ENCODE data around the gene THSD8.
A peak's percentile ranks its signal among the peaks of the same experiment; 100 is the strongest.
"Not testable (repeated sequence)": the region's sequence is repeated elsewhere in the genome, so short reads cannot be mapped to it uniquely, and the experiment has no call there.

The THSD8 gene

DNA sequence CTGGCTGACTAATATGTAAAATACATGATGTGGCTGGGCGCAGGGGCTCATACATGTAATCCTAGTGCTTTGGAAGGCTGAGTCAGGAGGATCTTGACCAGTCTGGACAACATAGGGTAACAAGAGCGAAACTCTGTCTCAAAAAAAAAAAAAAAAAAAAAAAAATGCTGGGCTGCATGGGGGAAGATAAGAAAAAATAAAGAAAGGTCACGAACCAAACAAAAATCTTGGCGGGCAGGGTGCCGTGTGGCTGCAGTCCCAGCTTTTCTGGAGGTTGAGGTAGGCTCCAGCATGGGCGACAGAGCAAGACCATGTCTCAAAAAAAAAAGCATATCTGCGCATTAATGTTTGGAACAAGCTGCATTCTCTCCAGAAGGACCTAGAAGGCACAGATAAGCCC lies 13.2 kb downstream of the THSD8 start:
- no peak overlapping the region for H3K4me3 ChIP-seq (ENCODE audit: low read length)
- DNase-seq (ENCODE audit: low read depth) = no peak
- TF ChIP-seq CTCF (conservative IDR thresholded peaks at IDR 0.05; ENCODE audit: low read length) = no peak

DNA sequence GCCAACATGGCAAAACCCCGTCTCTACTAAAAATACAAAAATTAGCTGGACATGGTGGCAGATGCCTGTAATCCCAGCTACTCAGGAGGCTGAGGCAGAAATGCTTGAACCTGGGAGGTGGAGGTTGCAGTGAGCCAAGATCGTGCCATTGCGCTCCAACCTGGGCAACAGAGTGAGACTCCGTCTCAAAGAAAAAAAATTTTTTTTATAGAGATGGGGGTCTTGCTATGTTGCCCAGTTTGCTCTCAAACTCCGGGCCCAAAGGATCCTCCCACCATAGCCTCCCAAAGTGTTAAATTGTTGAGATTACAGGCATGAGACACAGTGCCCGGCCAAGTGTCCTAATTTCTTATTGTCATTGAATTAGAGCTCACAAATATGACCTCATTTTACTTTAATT lies 15.3 kb downstream of the THSD8 start:
- not testable (repeated sequence) for DNase-seq (ENCODE audit: low read depth); H3K4me3 ChIP-seq (ENCODE audit: low read length)

DNA sequence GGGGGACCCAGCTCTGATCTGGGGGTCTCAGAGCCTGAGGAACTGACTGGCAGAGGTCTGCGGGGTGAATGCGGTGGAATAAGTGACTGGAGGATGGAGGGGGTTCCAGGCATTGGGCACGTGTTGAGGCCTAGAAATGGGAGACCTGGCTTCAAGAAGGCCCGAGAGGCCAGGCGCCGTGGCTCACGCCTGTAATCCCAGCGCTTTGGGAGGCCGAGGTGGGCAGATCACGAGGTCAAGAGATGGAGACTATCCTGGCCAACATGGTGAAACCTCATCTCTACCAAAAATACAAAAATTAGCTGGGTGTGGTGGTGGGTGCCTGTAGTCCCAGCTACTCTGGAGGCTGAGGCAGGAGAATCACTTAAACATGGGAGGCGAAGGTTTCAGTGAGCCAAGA lies 15.9 kb downstream of the THSD8 start:
- not testable (repeated sequence) for H3K4me3 ChIP-seq (ENCODE audit: low read length); DNase-seq (ENCODE audit: low read depth)

- TF ChIP-seq CTCF (conservative IDR thresholded peaks at IDR 0.05; ENCODE audit: low read length) = no peak
- no peak for DNase-seq (ENCODE audit: low read depth)
- no peak overlapping the region for H3K4me3 ChIP-seq (ENCODE audit: low read length)
Observed at GRCh38 chr19:12821761-12822160, 19.9 kb downstream of the THSD8 start.

- H3K4me3 ChIP-seq (ENCODE audit: low read length) = no peak overlapping the region
- peak; percentile 32 for DNase-seq (ENCODE audit: low read depth)
- peak; percentile 17; the same call in 1 of the 2 replicates for TF ChIP-seq CTCF (conservative IDR thresholded peaks at IDR 0.05; ENCODE audit: low read length)
Observed at GRCh38 chr19:12825254-12826131, 23.6 kb downstream of the THSD8 start.

DNA sequence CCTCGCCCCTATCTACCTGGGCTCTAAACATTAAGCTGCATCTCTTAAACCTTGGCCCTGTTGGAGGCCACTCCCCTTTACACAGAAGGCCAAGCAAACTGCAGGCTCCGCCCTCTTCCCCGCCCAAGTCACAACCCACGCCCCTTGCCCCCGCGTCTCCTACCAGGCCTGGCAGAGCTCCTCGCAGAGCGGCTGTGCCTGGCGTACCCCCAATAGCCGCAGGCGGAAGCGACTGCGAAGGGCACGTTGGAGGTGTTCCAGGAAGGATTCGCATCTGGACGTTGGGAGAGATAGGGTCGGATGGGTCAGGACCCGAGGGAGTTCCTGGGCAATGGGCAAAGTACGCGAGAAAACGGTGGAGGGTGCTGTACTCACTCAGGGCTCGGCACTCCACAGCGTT lies 26.6 kb downstream of the THSD8 start:
- TF ChIP-seq CTCF (conservative IDR thresholded peaks at IDR 0.05; ENCODE audit: low read length) = no peak
- H3K4me3 ChIP-seq (ENCODE audit: low read length) = no peak overlapping the region
- DNase-seq (ENCODE audit: low read depth) = no peak

DNA sequence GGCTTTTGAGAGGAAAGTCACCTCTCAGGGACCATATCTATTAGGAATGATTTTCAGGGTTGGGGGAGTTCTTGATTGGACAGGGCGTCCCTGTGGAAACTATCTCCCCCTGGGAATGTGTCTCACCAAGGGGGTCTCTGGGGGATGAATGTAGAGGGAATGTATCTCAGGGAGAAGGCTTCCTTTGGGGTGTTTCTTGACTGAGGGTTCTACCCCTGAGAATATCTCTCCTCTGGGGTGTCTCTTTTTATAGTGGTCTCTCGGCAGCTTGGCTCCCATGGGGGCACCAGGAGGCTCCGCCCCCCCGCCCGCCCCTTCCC lies 31.5 kb downstream of the THSD8 start:
- no peak overlapping the region for H3K4me3 ChIP-seq (ENCODE audit: low read length)
- no peak for DNase-seq (ENCODE audit: low read depth)
- no peak for TF ChIP-seq CTCF (conservative IDR thresholded peaks at IDR 0.05; ENCODE audit: low read length)

DNA sequence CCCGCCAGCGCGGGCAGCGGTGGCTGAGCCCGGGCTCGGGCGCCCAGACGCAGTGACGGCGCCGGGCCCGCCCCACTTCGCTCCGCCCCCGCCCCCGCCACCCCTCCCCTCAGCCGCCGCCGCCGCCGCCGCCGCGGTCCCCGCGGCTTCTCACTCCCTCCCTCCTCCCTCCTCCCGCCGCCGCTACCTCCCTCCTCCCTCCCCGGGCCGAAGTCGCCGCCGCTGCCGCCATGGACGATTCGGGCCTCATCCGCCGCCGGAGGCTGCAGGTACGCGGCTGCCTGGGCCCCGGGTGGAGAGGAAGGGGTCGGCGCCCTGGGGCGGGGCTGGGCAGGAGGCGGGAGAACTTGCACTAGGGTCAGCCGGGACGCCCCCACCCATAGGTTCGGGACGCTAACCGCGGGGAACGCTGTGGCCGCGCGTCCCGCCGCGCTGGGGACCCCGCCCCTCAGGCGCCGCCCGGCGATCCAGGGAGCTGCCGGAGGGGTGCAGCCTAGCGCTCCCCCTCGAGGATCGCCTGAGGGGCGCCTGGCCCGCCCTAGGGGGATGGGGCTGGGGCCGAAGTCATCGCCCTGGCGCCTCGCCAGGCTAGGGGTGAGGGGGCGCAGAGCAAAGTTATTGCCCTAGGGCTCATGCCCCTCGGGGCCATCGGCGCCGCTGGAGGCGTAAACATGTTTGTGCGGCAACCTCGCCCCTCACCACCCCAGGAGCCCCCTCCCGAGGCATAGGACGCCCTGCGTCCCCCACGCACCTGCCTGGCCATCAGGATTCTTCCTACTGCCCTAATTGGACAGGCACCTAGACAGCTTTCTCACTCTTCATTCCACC lies 32.1 kb downstream of the THSD8 start:
- H3K4me3 ChIP-seq (ENCODE audit: low read length) = peak overlapping the region; percentile 37
- TF ChIP-seq CTCF (conservative IDR thresholded peaks at IDR 0.05; ENCODE audit: low read length) = no peak
- DNase-seq (ENCODE audit: low read depth) = no peak
